Immature natural killer cell (primary cell): ENCODE results near the gene ZBTB1. TPM values are rescaled to one million over a fixed set of nuclear protein-coding genes. Genes with fewer than 3 reads are reported as not detected.

ENCODE experiments used
- DNase-seq, 3 donors: peaks; one replicate each; pipeline ENCODE4 v3.0.0; 2022; ENCODE audit warnings: mixed read lengths in 1 of 3
- H3K27ac Mint-ChIP-seq, 6 donors: one replicate each; pipeline ENCODE4 v1.8.0; 2020; ENCODE audit warnings: mixed read lengths in 6 of 6, mild to moderate bottlenecking in 5 of 6, inconsistent platforms in 4 of 6, moderate library complexity in 3 of 6
- H3K27me3 Mint-ChIP-seq, 3 donors: one replicate each; pipeline ENCODE4 v1.8.0; 2020 to 2021; ENCODE audit warnings: low read depth in 3 of 3, mild to moderate bottlenecking in 3 of 3, mixed read lengths in 3 of 3, moderate library complexity in 3 of 3, inconsistent platforms in 1 of 3
- H3K36me3 Mint-ChIP-seq, 3 donors: one replicate each; pipeline ENCODE4 v1.8.0; 2020; ENCODE audit warnings: mixed read lengths in 3 of 3, inconsistent platforms in 2 of 3, mild to moderate bottlenecking in 2 of 3
- H3K4me1 Mint-ChIP-seq, 2 donors: one replicate each; pipeline ENCODE4 v1.8.0; 2020; ENCODE audit warnings: inconsistent platforms in 2 of 2, mild to moderate bottlenecking in 2 of 2, mixed read lengths in 2 of 2, moderate library complexity in 1 of 2
- H3K4me3 Mint-ChIP-seq, 5 donors: one replicate each; pipeline ENCODE4 v1.8.0; 2020; ENCODE audit warnings: mild to moderate bottlenecking in 5 of 5, mixed read lengths in 5 of 5, inconsistent platforms in 3 of 5, moderate library complexity in 3 of 5
- H3K9me3 Mint-ChIP-seq, 6 donors: one replicate each; pipeline ENCODE4 v1.8.0; 2020; ENCODE audit warnings: mild to moderate bottlenecking in 6 of 6, mixed read lengths in 6 of 6, inconsistent platforms in 4 of 6, moderate library complexity in 3 of 6
- polyA plus RNA-seq, 3 donors: library from polyadenylated mRNA; unstranded; fragments of 300-500 nt; fragmentation: Illumina TruSeq; gene quantifications; one replicate each; pipeline ENCODE4 v1.2.3, GENCODE V29; 2021

The ZBTB1 gene
- polyA plus RNA-seq, 3 donors from 2014 or later: 53.5 to 123 (median 70.9) TPM

- peak overlapping the region in 1 of 6 donors; percentile 11 for H3K27ac Mint-ChIP-seq
- H3K36me3 Mint-ChIP-seq: no peaks in the 10 kb centered on the region
- no peaks in the 10 kb centered on the region for H3K9me3 Mint-ChIP-seq
- peaks cover 47 to 55% of the 10 kb centered on the region in 2 donors for H3K4me1 Mint-ChIP-seq
- no peak overlapping the region for H3K4me3 Mint-ChIP-seq
- no peak for DNase-seq
- peaks cover 2 to 5% (median 2%) of the 10 kb centered on the region in 3 donors for H3K27me3 Mint-ChIP-seq
Observed at GRCh38 chr14:64518229-64518628, 13.7 kb downstream of the ZBTB1 start.

GRCh38 chr14:64520699-64521098 is 16.1 kb downstream of the ZBTB1 start:
- Mint-ChIP-seq H3K27ac (peak overlapping the region in 2 of 6 donors; percentile 7 to 16), H3K4me3 (no peak overlapping the region), H3K9me3 (no peaks in the 10 kb centered on the region), H3K4me1 (peaks cover 32 to 40% of the 10 kb centered on the region in 2 donors), H3K27me3 (peaks cover 2 to 6% (median 3%) of the 10 kb centered on the region in 3 donors), H3K36me3 (peaks cover 0 to 7% (median 0%) of the 10 kb centered on the region in 3 donors)
- no peak for DNase-seq

DNA sequence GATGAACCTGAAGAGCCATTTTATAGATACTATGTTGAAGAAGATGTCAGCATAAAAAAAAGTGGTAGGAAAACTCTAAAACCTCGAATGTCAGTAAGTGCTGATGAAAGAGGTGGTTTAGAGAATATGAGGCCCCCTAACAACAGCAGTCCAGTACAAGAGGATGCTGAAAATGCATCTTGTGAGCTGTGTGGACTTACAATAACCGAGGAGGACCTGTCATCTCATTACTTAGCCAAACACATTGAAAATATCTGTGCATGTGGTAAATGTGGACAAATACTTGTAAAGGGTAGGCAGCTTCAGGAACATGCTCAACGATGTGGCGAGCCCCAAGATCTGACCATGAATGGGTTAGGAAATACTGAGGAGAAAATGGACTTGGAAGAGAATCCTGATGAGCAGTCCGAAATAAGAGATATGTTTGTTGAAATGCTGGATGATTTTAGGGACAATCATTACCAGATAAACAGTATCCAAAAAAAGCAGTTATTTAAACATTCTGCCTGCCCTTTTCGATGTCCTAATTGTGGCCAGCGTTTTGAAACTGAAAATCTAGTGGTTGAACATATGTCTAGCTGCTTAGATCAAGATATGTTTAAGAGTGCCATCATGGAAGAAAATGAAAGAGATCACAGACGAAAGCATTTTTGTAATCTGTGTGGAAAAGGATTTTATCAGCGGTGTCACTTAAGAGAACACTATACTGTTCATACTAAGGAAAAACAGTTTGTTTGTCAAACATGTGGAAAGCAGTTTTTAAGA is 18.2 kb downstream of the ZBTB1 start:
- peaks cover 0 to 15% (median 0%) of the 10 kb centered on the region in 3 donors for H3K36me3 Mint-ChIP-seq
- H3K27ac Mint-ChIP-seq: no peak overlapping the region
- H3K27me3 Mint-ChIP-seq: peaks cover 10 to 18% (median 10%) of the 10 kb centered on the region in 3 donors
- peaks cover 19 to 21% of the 10 kb centered on the region in 2 donors for H3K4me1 Mint-ChIP-seq
- H3K4me3 Mint-ChIP-seq: no peak overlapping the region
- H3K9me3 Mint-ChIP-seq: no peaks in the 10 kb centered on the region
- DNase-seq: no peak

DNA sequence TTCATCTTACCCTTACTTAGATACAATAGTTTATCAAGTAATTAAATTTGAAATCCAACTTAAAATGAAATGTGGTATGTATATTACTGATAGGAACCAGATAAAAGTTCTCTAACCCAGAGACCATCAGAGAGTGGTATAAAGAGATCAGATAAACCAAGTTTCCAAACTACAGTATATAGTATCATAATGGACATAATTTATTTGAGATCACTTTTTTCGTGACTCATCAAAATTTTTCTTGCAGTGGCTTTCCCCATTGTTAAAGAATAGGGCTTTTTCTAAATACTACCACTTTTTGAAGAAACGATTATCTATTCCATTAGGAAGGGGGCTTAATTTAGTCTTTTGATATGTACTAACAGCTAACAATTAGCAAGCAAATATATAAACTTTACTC is 20.8 kb downstream of the ZBTB1 start:
- no peak overlapping the region for H3K4me3 Mint-ChIP-seq
- H3K27ac Mint-ChIP-seq: no peak overlapping the region
- peaks cover 10 to 18% (median 11%) of the 10 kb centered on the region in 3 donors for H3K27me3 Mint-ChIP-seq
- H3K9me3 Mint-ChIP-seq: no peaks in the 10 kb centered on the region
- peaks cover 12 to 20% of the 10 kb centered on the region in 2 donors for H3K4me1 Mint-ChIP-seq
- H3K36me3 Mint-ChIP-seq: peaks cover 0 to 15% (median 0%) of the 10 kb centered on the region in 3 donors
- no peak for DNase-seq

DNA sequence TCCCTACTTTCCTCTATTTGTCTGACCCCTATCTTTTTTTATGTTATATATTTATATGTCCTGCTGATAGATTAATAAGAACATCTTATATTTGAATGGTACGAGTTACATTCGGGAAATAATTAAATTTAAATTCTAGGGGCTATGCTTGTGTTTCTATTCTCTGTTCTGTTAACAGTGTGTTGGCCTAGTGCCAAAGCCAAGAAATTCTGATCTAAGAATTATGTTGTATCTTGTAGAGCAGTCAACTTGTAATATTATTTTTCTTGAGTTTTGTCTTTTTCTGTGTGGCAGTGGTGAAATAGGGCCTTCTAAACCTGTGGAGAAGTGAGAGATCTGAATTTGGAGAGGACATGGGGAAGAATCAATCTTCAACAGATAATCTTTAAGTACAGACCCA is 27.0 kb downstream of the ZBTB1 start:
- no peaks in the 10 kb centered on the region for H3K9me3 Mint-ChIP-seq
- peaks cover 2 to 17% of the 10 kb centered on the region in 2 donors for H3K4me1 Mint-ChIP-seq
- peaks cover 0 to 4% (median 3%) of the 10 kb centered on the region in 3 donors for H3K36me3 Mint-ChIP-seq
- H3K4me3 Mint-ChIP-seq: no peak overlapping the region
- DNase-seq: no peak
- H3K27ac Mint-ChIP-seq: peak overlapping the region in 1 of 6 donors; percentile 9
- peaks cover 4 to 8% (median 7%) of the 10 kb centered on the region in 3 donors for H3K27me3 Mint-ChIP-seq

- Mint-ChIP-seq H3K36me3 (peaks cover 0 to 3% (median 0%) of the 10 kb centered on the region in 3 donors), H3K4me3 (peak overlapping the region in 4 of 5 donors; percentile 8 to 57 (median 35)), H3K27me3 (peaks cover 9 to 24% (median 15%) of the 10 kb centered on the region in 3 donors), H3K9me3 (peaks cover 0 to 2% (median 0%) of the 10 kb centered on the region in 6 donors), H3K4me1 (peaks cover 24 to 31% of the 10 kb centered on the region in 2 donors), H3K27ac (peak overlapping the region in 1 of 6 donors; percentile 42)
- no peak for DNase-seq
Observed at GRCh38 chr14:64536488-64537245, 32.1 kb downstream of the ZBTB1 start.

- peak; percentile 94 to 96 (median 95) for DNase-seq
- Mint-ChIP-seq H3K4me3 (peak within 1 kb of the TSS; percentile 94 to 98 (median 94)), H3K36me3 (no peaks in the 10 kb centered on the region), H3K27ac (peak within 1 kb of the TSS; percentile 75 to 96 (median 82)), H3K9me3 (peaks cover 0 to 2% (median 0%) of the 10 kb centered on the region in 6 donors), H3K27me3 (peaks cover 9 to 31% (median 23%) of the 10 kb centered on the region in 3 donors), H3K4me1 (peaks cover 35 to 40% of the 10 kb centered on the region in 2 donors)
Observed at GRCh38 chr14:64540208-64541202, 35.9 kb downstream of the ZBTB1 start, which contains the start of gene HSPA2. Gene HSPA2, plus strand, starts transcription at chr14:64540741. Its CDS starts 109 bp downstream, at chr14:64540850.

GRCh38 chr14:64541261-64541971 is 36.8 kb downstream of the ZBTB1 start:
- peaks cover 0 to 3% (median 0%) of the 10 kb centered on the region in 3 donors for H3K36me3 Mint-ChIP-seq
- peaks cover 0 to 2% (median 0%) of the 10 kb centered on the region in 6 donors for H3K9me3 Mint-ChIP-seq
- H3K27me3 Mint-ChIP-seq: peaks cover 9 to 31% (median 21%) of the 10 kb centered on the region in 3 donors
- DNase-seq: no peak
- H3K4me1 Mint-ChIP-seq: peaks cover 35 to 40% of the 10 kb centered on the region in 2 donors
- H3K27ac Mint-ChIP-seq: peak overlapping the region in 2 of 6 donors; percentile 30 to 52
- peak overlapping the region; percentile 94 to 98 (median 94) for H3K4me3 Mint-ChIP-seq

- H3K4me3 Mint-ChIP-seq: peak overlapping the region; percentile 82 to 96 (median 94)
- H3K9me3 Mint-ChIP-seq: peaks cover 0 to 2% (median 0%) of the 10 kb centered on the region in 6 donors
- peaks cover 35 to 40% of the 10 kb centered on the region in 2 donors for H3K4me1 Mint-ChIP-seq
- DNase-seq: no peak
- peaks cover 0 to 3% (median 0%) of the 10 kb centered on the region in 3 donors for H3K36me3 Mint-ChIP-seq
- peak overlapping the region in 3 of 6 donors; percentile 8 to 41 (median 30) for H3K27ac Mint-ChIP-seq
- H3K27me3 Mint-ChIP-seq: peaks cover 9 to 34% (median 21%) of the 10 kb centered on the region in 3 donors
Observed at GRCh38 chr14:64541972-64542835, 37.6 kb downstream of the ZBTB1 start.

GRCh38 chr14:64542836-64543201 is 38.2 kb downstream of the ZBTB1 start:
- Mint-ChIP-seq H3K4me3 (peak overlapping the region; percentile 82 to 96 (median 94)), H3K4me1 (peaks cover 35 to 40% of the 10 kb centered on the region in 2 donors), H3K9me3 (peaks cover 0 to 2% (median 0%) of the 10 kb centered on the region in 6 donors), H3K27ac (peak overlapping the region in 1 of 6 donors; percentile 8), H3K27me3 (peaks cover 9 to 38% (median 21%) of the 10 kb centered on the region in 3 donors), H3K36me3 (peaks cover 0 to 3% (median 0%) of the 10 kb centered on the region in 3 donors)
- no peak for DNase-seq

GRCh38 chr14:64544607-64545312 is 40.2 kb downstream of the ZBTB1 start:
- peaks cover 0 to 3% (median 0%) of the 10 kb centered on the region in 3 donors for H3K36me3 Mint-ChIP-seq

More at GRCh38 chr14:64544607-64545312, 40.2 kb downstream of the ZBTB1 start:
- no peak overlapping the region for H3K27ac Mint-ChIP-seq
- H3K27me3 Mint-ChIP-seq: peaks cover 7 to 32% (median 23%) of the 10 kb centered on the region in 3 donors
- peaks cover 0 to 2% (median 0%) of the 10 kb centered on the region in 6 donors for H3K9me3 Mint-ChIP-seq
- no peak for DNase-seq
- H3K4me1 Mint-ChIP-seq: peaks cover 36 to 42% of the 10 kb centered on the region in 2 donors
- H3K4me3 Mint-ChIP-seq: no peak overlapping the region
